H9 (cell line): ENCODE data around the gene TBX21. TPM values are rescaled to one million over a fixed set of nuclear protein-coding genes. Genes with fewer than 3 reads are reported as not detected.

Experiments
- DNase-seq: peaks from one replicate; pipeline ENCODE4 v3.0.0-alpha.2; 2017
- H2AFZ ChIP-seq: one replicate; pipeline ENCODE4 v1.6.1; 2013; ENCODE audit warnings: mild to moderate bottlenecking, low read length, control low read depth, moderate library complexity
- H2AK5ac ChIP-seq: 2 replicates; pipeline ENCODE4 v1.6.1; 2013; ENCODE audit warnings: low read length, control low read depth, mixed read lengths; ENCODE audit not compliant: insufficient read length
- H2BK120ac ChIP-seq: one replicate; pipeline ENCODE4 v1.6.1; 2013; ENCODE audit warnings: low read depth, mild to moderate bottlenecking, low read length, control low read depth, inconsistent platforms; ENCODE audit not compliant: poor library complexity, severe bottlenecking
- H2BK12ac ChIP-seq: 2 replicates; pipeline ENCODE4 v1.6.1; 2013; ENCODE audit warnings: low read length, control low read depth, mixed read lengths, low read depth; ENCODE audit not compliant: insufficient read length
- H2BK15ac ChIP-seq: 2 replicates; pipeline ENCODE4 v1.6.1; 2013; ENCODE audit warnings: low read depth, low read length, control low read depth
- H2BK20ac ChIP-seq: one replicate; pipeline ENCODE4 v1.6.1; 2013; ENCODE audit warnings: low read depth, mild to moderate bottlenecking, low read length, control low read depth, inconsistent platforms; ENCODE audit not compliant: poor library complexity, severe bottlenecking
- H2BK5ac ChIP-seq: 2 replicates; pipeline ENCODE4 v1.6.1; 2013; ENCODE audit warnings: low read length, control low read depth, mixed read lengths; ENCODE audit not compliant: insufficient read length
- H3K14ac ChIP-seq: 2 replicates; pipeline ENCODE4 v1.6.1; 2013; ENCODE audit warnings: low read length, control low read depth; ENCODE audit not compliant: insufficient read depth
- H3K18ac ChIP-seq: 2 replicates; pipeline ENCODE4 v1.6.1; 2013; ENCODE audit warnings: low read depth, mild to moderate bottlenecking, mixed read lengths, low read length, control low read depth; ENCODE audit not compliant: insufficient read length
- H3K23ac ChIP-seq: 2 replicates; pipeline ENCODE4 v1.6.1; 2013; ENCODE audit warnings: low read length, control low read depth, mixed read lengths, low read depth; ENCODE audit not compliant: insufficient read length
- H3K23me2 ChIP-seq: 2 replicates; pipeline ENCODE4 v1.6.1; 2013; ENCODE audit warnings: low read depth, mild to moderate bottlenecking, mixed read lengths, low read length, control low read depth; ENCODE audit not compliant: insufficient read length, poor library complexity, severe bottlenecking
- H3K27ac ChIP-seq: 2 replicates; pipeline ENCODE4 v1.5.1; 2013; ENCODE audit warnings: low read length, control low read depth, mixed read lengths, low read depth; ENCODE audit not compliant: insufficient read length
- H3K27me3 ChIP-seq: 2 replicates; pipeline ENCODE4 v1.6.1; 2013; ENCODE audit warnings: low read length, control low read depth, inconsistent platforms; ENCODE audit not compliant: insufficient read depth
- H3K4ac ChIP-seq: 2 replicates; pipeline ENCODE4 v1.6.1; 2013; ENCODE audit warnings: low read depth, mild to moderate bottlenecking, control low read depth, inconsistent platforms, low read length, moderate library complexity
- H3K4me1 ChIP-seq: 2 replicates; pipeline ENCODE4 v1.6.1; 2013; ENCODE audit warnings: low read length, control low read depth, inconsistent platforms; ENCODE audit not compliant: insufficient read depth
- H3K4me2 ChIP-seq: 2 replicates; pipeline ENCODE4 v1.6.1; 2013; ENCODE audit warnings: low read length, control low read depth, mixed read lengths; ENCODE audit not compliant: insufficient read length, insufficient read depth
- H3K56ac ChIP-seq: 2 replicates; pipeline ENCODE4 v1.6.1; 2013; ENCODE audit warnings: low read depth, mild to moderate bottlenecking, mixed read lengths, low read length, control low read depth; ENCODE audit not compliant: insufficient read length
- H3K79me1 ChIP-seq: 2 replicates; pipeline ENCODE4 v1.6.1; 2013; ENCODE audit warnings: low read depth, mild to moderate bottlenecking, moderate library complexity, low read length, control low read depth, inconsistent platforms; ENCODE audit not compliant: insufficient read depth, poor library complexity, severe bottlenecking
- H3K79me2 ChIP-seq: 2 replicates; pipeline ENCODE4 v1.6.1; 2013; ENCODE audit warnings: low read length, control low read depth, inconsistent platforms; ENCODE audit not compliant: insufficient read depth
- H3K9ac ChIP-seq: 2 replicates; pipeline ENCODE4 v1.6.1; 2013; ENCODE audit warnings: low read length, control low read depth, mixed read lengths; ENCODE audit not compliant: insufficient read length; ENCODE audit errors: extremely low read depth
- H3K9me3 ChIP-seq: one replicate; pipeline ENCODE4 v1.6.1; 2013; ENCODE audit warnings: low read depth, low read length, inconsistent platforms; ENCODE audit not compliant: control insufficient read depth
- H3T11ph ChIP-seq: one replicate; pipeline ENCODE4 v1.6.1; 2013; ENCODE audit warnings: mild to moderate bottlenecking, low read length, control low read depth, inconsistent platforms
- H4K20me1 ChIP-seq: one replicate; pipeline ENCODE4 v1.6.1; 2013; ENCODE audit not compliant: control insufficient read depth, insufficient read length, insufficient read depth
- H4K5ac ChIP-seq: 2 replicates; pipeline ENCODE4 v1.6.1; 2013; ENCODE audit warnings: low read depth, mild to moderate bottlenecking, mixed read lengths, low read length, control low read depth; ENCODE audit not compliant: insufficient read length
- H4K8ac ChIP-seq: replicated peaks from 2 replicates; pipeline ENCODE4 v1.6.1; 2013; ENCODE audit warnings: low read length, control low read depth, mixed read lengths, low read depth; ENCODE audit not compliant: insufficient read length
- H4K91ac ChIP-seq: 2 replicates; pipeline ENCODE4 v1.6.1; 2013; ENCODE audit warnings: low read depth, mild to moderate bottlenecking, moderate library complexity, mixed read lengths, low read length, control low read depth; ENCODE audit not compliant: insufficient read length
- H3K27ac Mint-ChIP-seq, 3 experiments: 2 replicates in 2 of 3; 3 replicates in 1 of 3; pipeline ENCODE4 v1.8.0; 2020 to 2021; ENCODE audit warnings: mixed read lengths in 3 of 3, mild to moderate bottlenecking in 1 of 3, moderate library complexity in 1 of 3
- H3K27me3 Mint-ChIP-seq: 2 replicates; pipeline ENCODE4 v1.8.0; 2021; ENCODE audit warnings: low read depth, mild to moderate bottlenecking, moderate library complexity, mixed read lengths
- H3K36me3 Mint-ChIP-seq, 3 experiments: 2 replicates in 2 of 3; 3 replicates in 1 of 3; pipeline ENCODE4 v1.8.0; 2020 to 2021; ENCODE audit warnings: low read depth in 3 of 3, mixed read lengths in 3 of 3; ENCODE audit not compliant: insufficient read depth in 1 of 3
- H3K4me1 Mint-ChIP-seq, 2 experiments: 2 replicates each; pipeline ENCODE4 v1.8.0; 2020; ENCODE audit warnings: mixed read lengths in 2 of 2
- H3K4me3 Mint-ChIP-seq, 2 experiments: 2 replicates in 1 of 2; 3 replicates in 1 of 2; pipeline ENCODE4 v1.8.0; 2020 to 2021; ENCODE audit warnings: mild to moderate bottlenecking in 2 of 2, mixed read lengths in 2 of 2, moderate library complexity in 1 of 2
- H3K9me3 Mint-ChIP-seq, 2 experiments: 2 replicates in 1 of 2; 3 replicates in 1 of 2; pipeline ENCODE4 v1.8.0; 2020; ENCODE audit warnings: mild to moderate bottlenecking in 2 of 2, mixed read lengths in 2 of 2, moderate library complexity in 1 of 2
- CTCF ChIP-seq: fragments of 200-600 bp; sonication (generic); conservative IDR thresholded peaks from 3 replicates; pipeline ENCODE4 v1.8.0; 2021; ENCODE audit warnings: antibody characterized with exemption, mild to moderate bottlenecking
- whole genome bisulfite sequencing: extraction: QIAGEN DNeasy Blood & Tissue Kit; methylation state at CpG from one replicate; pipeline ENCODE4 v1.1.7; 2013; ENCODE audit warnings: missing lambda C conversion rate, low lambda C conversion rate, mixed read lengths; ENCODE audit not compliant: insufficient read length; ENCODE audit errors: extremely low coverage; 5-methylcytosine and 5-hydroxymethylcytosine counted together
- total RNA-seq: library from RNA; stranded (reverse); gene quantifications from 2 replicates; pipeline ENCODE4 v1.2.1, GENCODE V29; 2021

Gene TBX21
- total RNA-seq, 1 experiment from 2014 or later: not detected

DNA sequence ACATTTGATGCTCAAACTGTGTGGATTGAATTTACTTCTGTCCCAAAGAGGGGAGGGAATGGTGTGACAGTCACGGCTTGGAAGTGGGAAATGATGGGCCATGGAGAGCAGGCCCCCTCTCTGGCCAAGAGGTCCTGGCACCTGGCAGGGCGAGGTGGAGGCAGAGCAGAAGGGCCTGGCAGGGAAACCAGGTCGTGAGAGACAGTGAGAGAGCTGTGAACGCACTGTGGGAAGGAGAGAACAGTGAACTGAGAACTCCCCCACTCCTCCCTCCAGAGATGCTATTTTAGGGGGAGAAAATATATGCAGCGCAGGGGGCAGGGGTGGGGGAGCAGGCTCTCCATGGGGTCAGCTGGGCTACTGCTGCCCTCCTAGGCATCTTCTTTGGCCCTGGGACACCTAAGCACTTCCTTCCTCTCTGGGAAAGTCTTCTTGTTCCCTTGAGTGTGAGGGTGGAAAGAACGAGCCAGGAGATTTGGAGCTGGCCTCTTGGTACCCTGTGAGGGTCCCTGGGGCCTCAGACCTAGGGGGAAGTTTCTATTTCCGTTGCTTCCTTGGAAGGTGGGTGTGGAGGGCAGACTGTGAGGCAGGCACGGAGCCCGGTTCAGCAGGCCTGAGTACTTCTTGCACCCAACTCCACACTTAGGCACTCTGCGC is 17.2 kb upstream of the TBX21 start:
- Histone ChIP-seq H3K14ac (no peak overlapping the region; the same call in 1 of the 2 replicates), H4K20me1 (no peaks in the 10 kb centered on the region), H2AK5ac (no peak overlapping the region), H3K27ac (no peak overlapping the region), H3K79me1 (no peaks in the 10 kb centered on the region), H3K23me2 (no peaks in the 10 kb centered on the region), H3K27me3 (peaks cover 2% of the 10 kb centered on the region; the same call in 1 of the 2 replicates), H3K18ac (no peak overlapping the region), H3K56ac (no peak overlapping the region), H4K5ac (no peak overlapping the region), H3K9ac (no peak overlapping the region), H4K8ac (no peak overlapping the region), H3K4ac (no peak overlapping the region), H3K79me2 (no peaks in the 10 kb centered on the region), H3K4me2 (no peak overlapping the region), H2BK120ac (no peak overlapping the region), H2BK12ac (no peak overlapping the region), H3K4me1 (no peaks in the 10 kb centered on the region), H3K9me3 (no peaks in the 10 kb centered on the region), H3T11ph (no peak overlapping the region), H2BK15ac (no peak overlapping the region), H3K23ac (no peak overlapping the region), H2BK20ac (no peak overlapping the region), H2AFZ (no peak overlapping the region), H4K91ac (no peak overlapping the region), H2BK5ac (no peak overlapping the region)
- Mint-ChIP-seq H3K36me3 (peaks cover 1 to 4% (median 2%) of the 10 kb centered on the region in 3 experiments; a peak in 2 of 7 replicates), H3K27ac (no peak overlapping the region; a peak in 1 of 7 replicates), H3K4me1 (peaks cover 24 to 32% of the 10 kb centered on the region in 2 experiments), H3K27me3 (peaks cover 60% of the 10 kb centered on the region), H3K9me3 (no peaks in the 10 kb centered on the region), H3K4me3 (no peak overlapping the region)
- no peak for DNase-seq
- no peak for TF ChIP-seq CTCF
- no CpG with 5 or more reads among the region's 10 CpGs for WGBS
